OCI-LY1 (cell line): ENCODE data around the gene C16orf89.
A peak's percentile ranks its signal among the peaks of the same experiment; 100 is the strongest.

ENCODE experiments used
- H2AFZ ChIP-seq: fragments of 200-600 bp; sonication (generic), shearing (Covaris generic); 2 replicates; pipeline ENCODE4 v1.6.0; 2014; ENCODE audit warnings: antibody characterized with exemption, mild to moderate bottlenecking, low read length
- H3F3A ChIP-seq: fragments of 200-600 bp; sonication (generic), shearing (Covaris generic); 2 replicates; pipeline ENCODE4 v1.6.0; 2014; ENCODE audit warnings: mild to moderate bottlenecking, antibody characterized with exemption, low read length, moderate library complexity; ENCODE audit not compliant: insufficient read depth
- H3K27ac ChIP-seq: fragments of 200-600 bp; sonication (generic); 2 replicates; pipeline ENCODE4 v1.5.1; 2014; ENCODE audit warnings: low read length, mixed run types, mild to moderate bottlenecking, low read depth; ENCODE audit not compliant: poor library complexity, severe bottlenecking
- H3K27me3 ChIP-seq: fragments of 200-600 bp; sonication (generic); 2 replicates; pipeline ENCODE4 v1.6.0; 2014; ENCODE audit warnings: antibody characterized with exemption, mild to moderate bottlenecking, low read length, moderate library complexity; ENCODE audit not compliant: insufficient read depth
- H3K36me3 ChIP-seq: fragments of 200-600 bp; sonication (generic); 2 replicates; pipeline ENCODE4 v1.6.1; 2014; ENCODE audit warnings: mild to moderate bottlenecking, antibody characterized with exemption, low read length, moderate library complexity, mixed read lengths; ENCODE audit not compliant: insufficient read depth
- H3K4me1 ChIP-seq: fragments of 200-600 bp; sonication (generic); 2 replicates; pipeline ENCODE4 v1.5.1; 2014; ENCODE audit warnings: mild to moderate bottlenecking, low read length, moderate library complexity; ENCODE audit not compliant: insufficient read depth, severe bottlenecking
- H3K4me2 ChIP-seq: fragments of 200-600 bp; sonication (generic), shearing (Covaris generic); 2 replicates; pipeline ENCODE4 v1.6.1; 2014; ENCODE audit warnings: low read length
- H3K4me3 ChIP-seq: fragments of 200-600 bp; sonication (generic); 2 replicates; pipeline ENCODE4 v1.5.1; 2014; ENCODE audit warnings: low read length, low read depth, mild to moderate bottlenecking, mixed read lengths; ENCODE audit not compliant: poor library complexity, severe bottlenecking
- H3K79me2 ChIP-seq: fragments of 200-600 bp; shearing (Covaris generic); 2 replicates; pipeline ENCODE4 v1.6.1; 2016; ENCODE audit warnings: mixed run types, low read length, mixed read lengths; ENCODE audit not compliant: insufficient read depth
- H3K9ac ChIP-seq: fragments of 200-600 bp; sonication (generic), shearing (Covaris generic); 2 replicates; pipeline ENCODE4 v1.6.1; 2014; ENCODE audit warnings: mild to moderate bottlenecking, low read length, mixed read lengths
- H3K9me2 ChIP-seq: fragments of 200-600 bp; sonication (generic), shearing (Covaris generic); 2 replicates; pipeline ENCODE4 v1.6.1; 2014; ENCODE audit warnings: low read depth, mild to moderate bottlenecking, low read length, mixed read lengths
- H3K9me3 ChIP-seq: fragments of 200-600 bp; shearing (Covaris generic); 2 replicates; pipeline ENCODE4 v1.6.1; 2014; ENCODE audit warnings: low read length, mixed read lengths
- H4K20me1 ChIP-seq: fragments of 200-600 bp; sonication (generic), shearing (Covaris generic); 2 replicates; pipeline ENCODE4 v1.6.0; 2016; ENCODE audit warnings: mild to moderate bottlenecking, low read length; ENCODE audit not compliant: insufficient read depth
- EZH2 ChIP-seq: fragments of 200-600 bp; sonication (generic), shearing (Covaris generic); IDR thresholded peaks from 2 replicates; pipeline ENCODE4 v1.8.0; 2017; ENCODE audit warnings: borderline replicate concordance, mixed run types, mild to moderate bottlenecking, antibody characterized with exemption, low read length, moderate library complexity, mixed read lengths
- TF ChIP-seq, protein P1 (sequence below): fragments of 200-600 bp; sonication (generic), shearing (Covaris generic); IDR thresholded peaks from 2 replicates; pipeline ENCODE4 v1.5.1; 2017; ENCODE audit warnings: mild to moderate bottlenecking, antibody characterized with exemption, low read length, moderate library complexity, mixed read lengths

Gene C16orf89

DNA sequence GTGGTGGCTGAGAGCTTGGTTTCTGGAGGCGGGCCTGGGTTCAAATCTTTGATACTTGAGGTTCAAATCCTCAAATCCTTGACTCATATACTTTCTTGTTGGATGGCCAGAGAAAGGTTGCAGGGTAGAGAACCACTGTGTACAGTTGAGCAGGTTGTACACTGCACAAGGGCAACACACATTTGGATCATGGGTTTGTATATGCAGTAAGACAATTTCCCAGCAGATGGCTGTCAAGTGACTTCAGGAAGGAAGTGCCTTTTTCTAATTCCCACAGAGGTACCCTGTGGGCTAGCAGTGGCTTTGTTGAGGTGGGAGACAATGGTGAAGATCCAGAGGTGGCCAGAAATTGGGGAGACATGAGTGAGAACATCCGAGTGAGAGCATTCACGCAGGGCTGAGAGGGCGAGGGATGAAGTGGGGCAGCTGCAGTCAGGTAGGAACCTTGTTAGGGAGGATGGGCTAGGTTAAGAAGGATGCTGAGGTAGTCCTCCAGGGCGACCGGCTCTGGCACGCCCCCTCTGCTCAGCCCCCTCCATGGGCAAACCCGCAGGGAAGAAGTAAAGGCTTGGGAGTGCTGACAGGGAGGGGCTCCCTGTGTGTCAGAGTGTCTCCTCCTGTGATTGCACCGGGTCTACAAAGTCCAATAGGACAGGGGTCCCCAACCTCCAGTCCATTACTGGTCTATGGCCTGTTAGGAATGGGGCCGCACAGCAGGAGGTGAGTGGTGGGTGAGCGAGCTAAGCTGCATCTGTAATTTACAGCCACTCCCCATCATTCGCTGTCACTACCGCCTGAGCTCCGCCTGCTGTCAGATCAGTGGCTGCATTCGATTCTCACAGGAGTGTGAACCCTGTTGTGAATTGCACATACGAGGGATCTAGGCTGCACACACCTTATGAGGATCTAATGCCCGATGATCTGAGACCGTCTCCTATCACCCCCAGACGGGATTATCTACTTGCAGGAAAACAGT, 2.7 kb downstream of the C16orf89 start:
- Histone ChIP-seq H3K9me2 (no peaks in the 10 kb centered on the region), H2AFZ (no peak overlapping the region), H3F3A (no peaks in the 10 kb centered on the region), H3K4me3 (no peak overlapping the region), H3K4me2 (no peak overlapping the region), H3K27ac (no peak overlapping the region), H3K4me1 (no peaks in the 10 kb centered on the region), H3K36me3 (no peaks in the 10 kb centered on the region), H3K27me3 (no peaks in the 10 kb centered on the region), H3K79me2 (no peaks in the 10 kb centered on the region), H4K20me1 (no peaks in the 10 kb centered on the region), H3K9me3 (no peaks in the 10 kb centered on the region), H3K9ac (no peak overlapping the region)
- no peak for TF ChIP-seq EZH2
- TF ChIP-seq, protein P1, sequence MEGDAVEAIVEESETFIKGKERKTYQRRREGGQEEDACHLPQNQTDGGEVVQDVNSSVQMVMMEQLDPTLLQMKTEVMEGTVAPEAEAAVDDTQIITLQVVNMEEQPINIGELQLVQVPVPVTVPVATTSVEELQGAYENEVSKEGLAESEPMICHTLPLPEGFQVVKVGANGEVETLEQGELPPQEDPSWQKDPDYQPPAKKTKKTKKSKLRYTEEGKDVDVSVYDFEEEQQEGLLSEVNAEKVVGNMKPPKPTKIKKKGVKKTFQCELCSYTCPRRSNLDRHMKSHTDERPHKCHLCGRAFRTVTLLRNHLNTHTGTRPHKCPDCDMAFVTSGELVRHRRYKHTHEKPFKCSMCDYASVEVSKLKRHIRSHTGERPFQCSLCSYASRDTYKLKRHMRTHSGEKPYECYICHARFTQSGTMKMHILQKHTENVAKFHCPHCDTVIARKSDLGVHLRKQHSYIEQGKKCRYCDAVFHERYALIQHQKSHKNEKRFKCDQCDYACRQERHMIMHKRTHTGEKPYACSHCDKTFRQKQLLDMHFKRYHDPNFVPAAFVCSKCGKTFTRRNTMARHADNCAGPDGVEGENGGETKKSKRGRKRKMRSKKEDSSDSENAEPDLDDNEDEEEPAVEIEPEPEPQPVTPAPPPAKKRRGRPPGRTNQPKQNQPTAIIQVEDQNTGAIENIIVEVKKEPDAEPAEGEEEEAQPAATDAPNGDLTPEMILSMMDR = 0 out of 2 replicates have a peak, but pooled peaks have one; percentile 13

DNA sequence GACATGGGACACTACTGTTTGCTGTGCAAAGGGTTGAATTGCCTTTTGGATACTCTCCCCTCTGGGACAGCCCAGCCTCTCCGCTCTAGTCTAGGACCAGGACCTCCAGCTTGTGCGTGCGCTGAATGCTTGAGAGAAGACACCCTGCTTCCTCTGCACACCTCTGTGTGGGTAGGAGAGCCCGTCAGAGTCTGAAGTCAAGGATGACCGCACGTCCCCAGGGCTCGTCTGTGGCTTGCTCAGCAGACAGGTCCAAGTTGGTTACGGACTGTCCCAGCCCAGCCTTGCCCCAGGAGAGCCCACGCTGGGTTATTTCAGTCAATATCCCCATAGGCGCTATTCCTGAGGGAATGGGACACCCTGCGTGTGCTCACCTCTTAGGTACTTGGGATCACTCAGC, 3.7 kb downstream of the C16orf89 start:
- Histone ChIP-seq H3K4me3 (no peak overlapping the region), H3K4me2 (no peak overlapping the region)
- TF ChIP-seq, protein P1 = no peak
- no peak for TF ChIP-seq EZH2

DNA sequence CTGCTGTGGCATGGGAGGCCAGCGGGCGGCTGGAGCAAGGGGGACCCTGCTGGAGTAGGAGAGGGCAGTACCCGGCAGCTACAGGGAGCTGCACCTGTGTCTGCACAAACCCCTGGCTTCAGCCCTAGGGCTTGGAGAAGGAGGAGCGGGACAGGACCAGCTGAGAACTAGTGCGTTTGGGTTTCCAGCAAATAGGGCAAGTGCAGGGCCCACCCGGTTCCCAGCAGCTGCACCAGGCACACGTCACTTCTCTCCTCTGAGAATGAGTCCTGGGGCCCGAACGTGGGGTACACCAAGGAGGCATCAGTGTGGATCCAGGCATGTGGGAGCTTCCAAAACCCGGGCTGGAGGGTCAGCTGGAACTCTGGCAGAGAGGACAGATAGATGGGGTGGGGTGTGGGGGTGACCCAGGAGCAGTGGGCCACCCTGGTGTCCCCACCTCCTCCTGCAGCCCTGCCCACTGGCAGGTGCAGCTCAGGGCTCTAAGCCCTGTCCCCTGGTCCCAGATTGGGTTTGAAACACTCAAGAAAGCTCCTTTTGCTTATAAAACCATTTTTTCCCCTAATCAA, 5.6 kb downstream of the C16orf89 start:
- H3K4me1 ChIP-seq = no peaks in the 10 kb centered on the region
- TF ChIP-seq, protein P1 = no peak
- TF ChIP-seq EZH2 = no peak
- no peak overlapping the region for H2AFZ ChIP-seq
- no peaks in the 10 kb centered on the region for H3K79me2 ChIP-seq
- no peak overlapping the region for H3K27ac ChIP-seq
- H3F3A ChIP-seq = no peaks in the 10 kb centered on the region
- H3K9me2 ChIP-seq = no peaks in the 10 kb centered on the region
- no peak overlapping the region for H3K4me2 ChIP-seq
- H4K20me1 ChIP-seq = no peaks in the 10 kb centered on the region
- no peaks in the 10 kb centered on the region for H3K36me3 ChIP-seq
- no peak overlapping the region for H3K9ac ChIP-seq
- no peaks in the 10 kb centered on the region for H3K27me3 ChIP-seq
- H3K4me3 ChIP-seq = no peak overlapping the region
- H3K9me3 ChIP-seq = no peaks in the 10 kb centered on the region

More for the DNA sequence above, 3.7 kb downstream of the C16orf89 start:
- no peak overlapping the region for H2AFZ ChIP-seq
- H3K27me3 ChIP-seq = no peaks in the 10 kb centered on the region
- no peaks in the 10 kb centered on the region for H3K79me2 ChIP-seq
- no peak overlapping the region for H3K27ac ChIP-seq
- H3K4me1 ChIP-seq = no peaks in the 10 kb centered on the region
- H3F3A ChIP-seq = no peaks in the 10 kb centered on the region
- no peaks in the 10 kb centered on the region for H4K20me1 ChIP-seq
- no peaks in the 10 kb centered on the region for H3K36me3 ChIP-seq
- H3K9ac ChIP-seq = no peak overlapping the region
- H3K9me2 ChIP-seq = no peaks in the 10 kb centered on the region
- H3K9me3 ChIP-seq = no peaks in the 10 kb centered on the region
